Coronary artery (tissue), 2 donors: ENCODE measurements around the gene SNX24.

Experiments used
- DNase-seq: peaks from one replicate; pipeline ENCODE4 v3.0.0-alpha.2; 2017; ENCODE audit warnings: low spot score
- H3K27ac ChIP-seq, 2 donors: fragments of 200-600 bp; sonication (generic); one replicate each; pipeline ENCODE4 v1.5.1; 2016 to 2019
- H3K4me3 ChIP-seq: fragments of 200-600 bp; sonication (generic); 2 replicates; pipeline ENCODE4 v1.5.1; 2016; ENCODE audit warnings: mild to moderate bottlenecking, moderate library complexity
- CTCF ChIP-seq: fragments of 200-600 bp; sonication (generic); IDR thresholded peaks from one replicate; pipeline ENCODE4 v1.5.1; 2019; ENCODE audit warnings: antibody characterized with exemption

SNX24 gene

GRCh38 chr5:122999947-123000563 lies 154.6 kb downstream of the SNX24 start:
- DNase-seq: no peak
- Histone ChIP-seq H3K27ac (no peak overlapping the region), H3K4me3 (no peak overlapping the region)
- TF ChIP-seq CTCF: no peak

GRCh38 chr5:123000731-123001130 lies 155.3 kb downstream of the SNX24 start:
- DNase-seq: no peak
- no peak for TF ChIP-seq CTCF
- H3K4me3 ChIP-seq: no peak overlapping the region
- H3K27ac ChIP-seq: no peak overlapping the region

GRCh38 chr5:123001808-123002207 lies 156.4 kb downstream of the SNX24 start:
- Histone ChIP-seq H3K27ac (no peak overlapping the region), H3K4me3 (no peak overlapping the region)
- DNase-seq: no peak
- TF ChIP-seq CTCF: no peak

- no peak for TF ChIP-seq CTCF
- no peak overlapping the region for H3K27ac ChIP-seq
- H3K4me3 ChIP-seq: no peak overlapping the region
- DNase-seq: no peak
Observed at GRCh38 chr5:123007182-123007581, 161.8 kb downstream of the SNX24 start.

GRCh38 chr5:123007754-123008153 lies 162.3 kb downstream of the SNX24 start:
- DNase-seq: no peak
- no peak overlapping the region for H3K27ac ChIP-seq
- H3K4me3 ChIP-seq: no peak overlapping the region
- no peak for TF ChIP-seq CTCF

- Histone ChIP-seq H3K27ac (no peak overlapping the region), H3K4me3 (no peak overlapping the region)
- no peak for TF ChIP-seq CTCF
- DNase-seq: no peak
Observed at GRCh38 chr5:123012321-123012720, 166.9 kb downstream of the SNX24 start.

GRCh38 chr5:123014689-123015088 lies 169.3 kb downstream of the SNX24 start:
- no peak for TF ChIP-seq CTCF
- no peak for DNase-seq
- H3K27ac ChIP-seq: no peak overlapping the region
- H3K4me3 ChIP-seq: no peak overlapping the region
